BE2C (cell line): Measurements from ENCODE around the gene RALBP1.

Experiments used
- DNase-seq: peaks from one replicate; pipeline ENCODE4 v3.0.0-alpha.2; 2020
- H3K27me3 ChIP-seq: fragments of 250-450 bp; sonication (Bioruptor Pico); 2 replicates; pipeline ENCODE4 v1.5.1; 2020; ENCODE audit warnings: mild to moderate bottlenecking
- H3K36me3 ChIP-seq: fragments of 250-450 bp; sonication (Bioruptor Pico); 2 replicates; pipeline ENCODE4 v1.5.1; 2020; ENCODE audit warnings: mild to moderate bottlenecking
- H3K4me1 ChIP-seq: fragments of 250-450 bp; sonication (Bioruptor Pico); 2 replicates; pipeline ENCODE4 v1.5.1; 2020
- H3K4me3 ChIP-seq: 2 replicates; pipeline ENCODE4 v1.5.1; 2011; ENCODE audit warnings: low read depth, low read length
- H3K9me3 ChIP-seq: fragments of 250-450 bp; sonication (Bioruptor Pico); 2 replicates; pipeline ENCODE4 v1.5.1; 2020
- CTCF ChIP-seq: IDR thresholded peaks from 2 replicates; pipeline ENCODE4 v1.5.1; 2012; ENCODE audit warnings: mild to moderate bottlenecking, low read depth, low read length

Gene RALBP1

GRCh38 chr18:9552616-9553015 is 77.3 kb downstream of the RALBP1 start:
- no peak for TF ChIP-seq CTCF
- no peaks in the 10 kb centered on the region for H3K4me1 ChIP-seq
- no peak for DNase-seq
- H3K36me3 ChIP-seq = no peaks in the 10 kb centered on the region; the same call in none of the 2 replicates
- no peaks in the 10 kb centered on the region for H3K27me3 ChIP-seq
- no peak overlapping the region for H3K4me3 ChIP-seq
- H3K9me3 ChIP-seq = no peaks in the 10 kb centered on the region

- no peak for DNase-seq
- no peaks in the 10 kb centered on the region for H3K27me3 ChIP-seq
- no peaks in the 10 kb centered on the region; the same call in 1 of the 2 replicates for H3K36me3 ChIP-seq
- no peak overlapping the region for H3K4me3 ChIP-seq
- no peaks in the 10 kb centered on the region for H3K4me1 ChIP-seq
- no peaks in the 10 kb centered on the region for H3K9me3 ChIP-seq
- TF ChIP-seq CTCF = no peak
These were observed 82.1 kb downstream of the RALBP1 start for GRCh38 chr18:9557250-9557943.

GRCh38 chr18:9558387-9559064 is 83.2 kb downstream of the RALBP1 start:
- H3K9me3 ChIP-seq = no peaks in the 10 kb centered on the region
- DNase-seq = no peak
- H3K36me3 ChIP-seq = no peaks in the 10 kb centered on the region; the same call in none of the 2 replicates
- no peak for TF ChIP-seq CTCF
- no peaks in the 10 kb centered on the region for H3K27me3 ChIP-seq
- H3K4me3 ChIP-seq = no peak overlapping the region
- H3K4me1 ChIP-seq = no peaks in the 10 kb centered on the region

GRCh38 chr18:9559253-9559652 is 83.9 kb downstream of the RALBP1 start:
- TF ChIP-seq CTCF = no peak
- H3K4me3 ChIP-seq = no peak overlapping the region
- H3K4me1 ChIP-seq = no peaks in the 10 kb centered on the region
- H3K27me3 ChIP-seq = no peaks in the 10 kb centered on the region
- no peaks in the 10 kb centered on the region; the same call in 1 of the 2 replicates for H3K36me3 ChIP-seq
- no peaks in the 10 kb centered on the region for H3K9me3 ChIP-seq
- no peak for DNase-seq

GRCh38 chr18:9561759-9562158 is 86.4 kb downstream of the RALBP1 start:
- no peaks in the 10 kb centered on the region for H3K27me3 ChIP-seq
- H3K36me3 ChIP-seq = no peaks in the 10 kb centered on the region; the same call in 1 of the 2 replicates

More at GRCh38 chr18:9561759-9562158, 86.4 kb downstream of the RALBP1 start:
- no peaks in the 10 kb centered on the region for H3K9me3 ChIP-seq
- no peaks in the 10 kb centered on the region for H3K4me1 ChIP-seq
- DNase-seq = no peak
- no peak for TF ChIP-seq CTCF
- H3K4me3 ChIP-seq = no peak overlapping the region
